Muscle layer of duodenum (tissue), 2 donors: Measurements from ENCODE around the gene CD38.
"Not testable (repeated sequence)": the region's sequence is repeated elsewhere in the genome, so short reads cannot be mapped to it uniquely, and the experiment has no call there.

Source experiments
- H3K27ac ChIP-seq: one replicate; pipeline ENCODE4 v1.7.0; 2013; ENCODE audit warnings: mild to moderate bottlenecking, low read length
- H3K27me3 ChIP-seq: one replicate; pipeline ENCODE4 v1.7.0; 2013; ENCODE audit warnings: low read depth, mild to moderate bottlenecking, control low read depth, low read length
- H3K36me3 ChIP-seq, 2 donors: one replicate each; pipeline ENCODE4 v1.7.0; 2013; ENCODE audit warnings: low read length in 2 of 2, control low read depth in 1 of 2, mild to moderate bottlenecking in 1 of 2; ENCODE audit not compliant: insufficient read depth in 2 of 2, control insufficient read depth in 1 of 2
- H3K4me1 ChIP-seq, 2 donors: one replicate each; pipeline ENCODE4 v1.7.0; 2013; ENCODE audit warnings: low read length in 2 of 2, mild to moderate bottlenecking in 2 of 2, control low read depth in 1 of 2, moderate library complexity in 1 of 2; ENCODE audit not compliant: insufficient read depth in 2 of 2, control insufficient read depth in 1 of 2
- H3K4me3 ChIP-seq, 2 donors: one replicate each; pipeline ENCODE4 v1.7.0; 2013; ENCODE audit warnings: low read length in 2 of 2, low read depth in 1 of 2, mild to moderate bottlenecking in 1 of 2
- H3K9me3 ChIP-seq, 2 donors: one replicate each; pipeline ENCODE4 v1.7.0; 2013; ENCODE audit warnings: low read length in 2 of 2, control low read depth in 1 of 2, mild to moderate bottlenecking in 1 of 2; ENCODE audit not compliant: control insufficient read depth in 1 of 2
- donor health status: healthy.

The CD38 gene

GRCh38 chr4:15746110-15746509 lies 32.0 kb upstream of the CD38 start:
- no peak overlapping the region for H3K27ac ChIP-seq
- no peaks in the 10 kb centered on the region for H3K9me3 ChIP-seq
- H3K4me3 ChIP-seq = no peak overlapping the region
- no peaks in the 10 kb centered on the region for H3K36me3 ChIP-seq
- H3K4me1 ChIP-seq = no peaks in the 10 kb centered on the region
- H3K27me3 ChIP-seq = no peaks in the 10 kb centered on the region

- Histone ChIP-seq H3K27me3 (no peaks in the 10 kb centered on the region), H3K9me3 (no peaks in the 10 kb centered on the region), H3K4me3 (no peak overlapping the region), H3K4me1 (no peaks in the 10 kb centered on the region), H3K36me3 (no peaks in the 10 kb centered on the region), H3K27ac (no peak overlapping the region)
Measured at GRCh38 chr4:15749001-15749400, 29.1 kb upstream of the CD38 start.

- Histone ChIP-seq H3K27ac (no peak overlapping the region), H3K36me3 (no peaks in the 10 kb centered on the region), H3K4me3 (no peak overlapping the region), H3K4me1 (no peaks in the 10 kb centered on the region), H3K27me3 (no peaks in the 10 kb centered on the region), H3K9me3 (no peaks in the 10 kb centered on the region)
Measured at GRCh38 chr4:15751153-15751552, 27.0 kb upstream of the CD38 start.

GRCh38 chr4:15753081-15753480 lies 25.0 kb upstream of the CD38 start:
- no peaks in the 10 kb centered on the region for H3K36me3 ChIP-seq
- no peaks in the 10 kb centered on the region for H3K9me3 ChIP-seq
- no peak overlapping the region for H3K4me3 ChIP-seq
- H3K27me3 ChIP-seq = no peaks in the 10 kb centered on the region
- no peaks in the 10 kb centered on the region for H3K4me1 ChIP-seq
- H3K27ac ChIP-seq = no peak overlapping the region

- no peak overlapping the region for H3K27ac ChIP-seq
Measured at GRCh38 chr4:15753786-15754185, 24.3 kb upstream of the CD38 start.

DNA sequence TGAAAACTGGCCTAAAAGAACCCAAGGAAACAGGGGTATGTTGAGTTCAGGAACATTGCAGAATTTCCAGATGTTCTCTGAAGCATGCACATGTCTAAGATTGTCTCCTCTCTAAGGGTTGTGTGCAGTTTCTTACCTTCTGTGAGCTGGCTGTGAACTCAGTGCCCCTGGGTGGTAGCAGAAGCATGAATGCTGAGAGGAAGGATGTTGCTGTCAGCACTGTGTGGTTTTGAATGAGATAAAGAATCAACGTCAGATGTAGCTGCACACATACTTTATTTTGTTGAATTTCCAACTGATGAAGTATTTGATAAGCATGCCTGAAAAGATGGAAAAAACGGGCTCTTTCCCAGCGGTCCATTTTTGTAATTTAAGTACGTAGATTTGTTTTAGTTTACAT lies 23.8 kb upstream of the CD38 start:
- no peaks in the 10 kb centered on the region for H3K9me3 ChIP-seq
- no peak overlapping the region for H3K27ac ChIP-seq
- no peaks in the 10 kb centered on the region for H3K36me3 ChIP-seq
- no peaks in the 10 kb centered on the region for H3K4me1 ChIP-seq
- no peak overlapping the region for H3K4me3 ChIP-seq
- no peaks in the 10 kb centered on the region for H3K27me3 ChIP-seq

More at GRCh38 chr4:15753786-15754185, 24.3 kb upstream of the CD38 start:
- H3K27me3 ChIP-seq = no peaks in the 10 kb centered on the region
- no peaks in the 10 kb centered on the region for H3K4me1 ChIP-seq
- no peak overlapping the region for H3K4me3 ChIP-seq
- no peaks in the 10 kb centered on the region for H3K9me3 ChIP-seq
- H3K36me3 ChIP-seq = no peaks in the 10 kb centered on the region

DNA sequence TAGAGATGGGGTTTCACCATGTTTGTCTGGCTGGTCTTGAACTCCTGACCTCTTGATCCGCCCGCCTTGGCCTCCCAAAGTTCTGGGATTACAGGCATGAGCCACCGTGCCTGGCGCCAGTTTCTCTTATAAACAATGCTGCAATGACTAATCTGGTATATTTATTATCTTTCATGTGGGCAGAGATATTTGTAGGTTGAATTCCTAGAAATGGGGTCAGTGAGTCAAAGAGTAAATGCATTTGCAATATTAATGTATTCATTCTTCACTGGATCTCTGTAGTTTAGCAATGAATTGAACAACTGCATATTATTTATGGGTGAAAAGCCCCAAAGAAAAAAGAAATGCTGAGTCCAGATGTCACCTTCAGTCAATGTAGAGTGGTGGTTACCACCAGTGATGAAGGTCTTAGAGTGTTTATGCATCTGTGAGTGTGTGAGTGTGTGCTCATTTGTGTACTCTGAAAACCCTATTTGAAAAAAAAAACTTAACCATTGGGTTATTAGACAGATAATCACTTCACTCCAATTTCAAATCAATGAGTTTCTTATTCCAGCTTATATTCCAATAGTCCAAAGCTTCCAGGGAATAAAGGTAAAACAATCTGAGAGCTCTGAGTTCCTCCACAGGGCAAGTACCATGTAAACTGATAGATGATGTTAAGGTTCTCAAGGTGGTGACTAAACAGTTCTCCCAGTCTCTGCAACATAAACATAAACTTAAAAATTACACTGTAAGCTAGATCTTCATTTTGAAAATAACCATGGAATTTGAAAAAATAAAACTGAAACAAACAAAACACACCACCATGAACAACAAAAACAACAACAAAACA lies 22.6 kb upstream of the CD38 start:
- H3K9me3 ChIP-seq = no peaks in the 10 kb centered on the region
- no peak overlapping the region for H3K27ac ChIP-seq
- H3K4me1 ChIP-seq = no peaks in the 10 kb centered on the region
- no peaks in the 10 kb centered on the region for H3K36me3 ChIP-seq
- no peak overlapping the region for H3K4me3 ChIP-seq
- no peaks in the 10 kb centered on the region for H3K27me3 ChIP-seq

DNA sequence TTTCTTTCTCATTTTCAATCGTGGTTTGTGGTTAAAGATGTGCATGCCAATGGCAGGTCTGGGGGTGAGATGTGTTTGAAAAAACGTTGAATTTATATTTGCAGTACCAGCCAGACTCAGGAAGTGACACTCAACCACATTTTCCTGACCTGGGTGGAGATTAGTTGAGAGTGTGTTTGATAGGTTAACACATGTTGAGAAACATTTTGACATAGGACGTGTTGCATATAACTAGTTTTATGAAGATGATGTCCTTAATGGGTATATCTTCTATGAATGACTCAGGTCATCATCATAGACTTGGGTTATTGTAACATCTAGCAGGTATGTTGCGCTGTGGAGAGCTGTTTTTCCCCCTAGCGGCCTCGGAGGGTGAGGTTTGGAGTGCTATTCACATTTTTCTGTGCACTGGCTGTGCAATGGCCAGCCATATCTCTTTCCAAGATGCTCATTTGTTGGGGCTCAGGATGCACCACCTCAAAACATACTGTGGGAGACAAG lies 21.7 kb upstream of the CD38 start:
- Histone ChIP-seq H3K27me3 (no peaks in the 10 kb centered on the region), H3K36me3 (no peaks in the 10 kb centered on the region), H3K9me3 (no peaks in the 10 kb centered on the region), H3K4me1 (no peaks in the 10 kb centered on the region), H3K27ac (no peak overlapping the region), H3K4me3 (no peak overlapping the region)

- H3K4me3 ChIP-seq = no peak overlapping the region
- H3K9me3 ChIP-seq = no peaks in the 10 kb centered on the region
- no peak overlapping the region for H3K27ac ChIP-seq
- H3K36me3 ChIP-seq = no peaks in the 10 kb centered on the region
- no peaks in the 10 kb centered on the region for H3K4me1 ChIP-seq
- H3K27me3 ChIP-seq = no peaks in the 10 kb centered on the region
Measured at GRCh38 chr4:15757054-15757453, 21.1 kb upstream of the CD38 start.

DNA sequence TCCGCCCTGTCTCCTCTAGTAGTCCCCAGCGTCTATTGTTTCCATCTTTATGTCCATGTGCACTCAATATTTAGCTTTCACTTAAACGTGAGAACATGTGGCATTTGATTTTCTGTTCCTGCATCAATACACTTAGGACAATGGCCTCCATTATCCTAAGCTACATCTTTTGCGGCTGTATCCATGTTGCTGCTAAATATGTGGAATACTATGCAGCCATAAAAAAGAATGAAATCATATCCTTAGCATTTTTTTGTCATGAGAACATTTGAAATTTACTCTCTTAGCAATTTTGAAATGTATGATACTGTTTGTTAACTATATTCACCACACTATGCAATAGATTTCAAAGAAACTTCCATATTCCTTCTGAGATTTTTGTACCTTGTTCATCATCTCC lies 19.8 kb upstream of the CD38 start:
- Histone ChIP-seq H3K4me3 (no peak overlapping the region), H3K36me3 (no peaks in the 10 kb centered on the region), H3K27me3 (no peaks in the 10 kb centered on the region), H3K9me3 (no peaks in the 10 kb centered on the region), H3K4me1 (no peaks in the 10 kb centered on the region), H3K27ac (no peak overlapping the region)

DNA sequence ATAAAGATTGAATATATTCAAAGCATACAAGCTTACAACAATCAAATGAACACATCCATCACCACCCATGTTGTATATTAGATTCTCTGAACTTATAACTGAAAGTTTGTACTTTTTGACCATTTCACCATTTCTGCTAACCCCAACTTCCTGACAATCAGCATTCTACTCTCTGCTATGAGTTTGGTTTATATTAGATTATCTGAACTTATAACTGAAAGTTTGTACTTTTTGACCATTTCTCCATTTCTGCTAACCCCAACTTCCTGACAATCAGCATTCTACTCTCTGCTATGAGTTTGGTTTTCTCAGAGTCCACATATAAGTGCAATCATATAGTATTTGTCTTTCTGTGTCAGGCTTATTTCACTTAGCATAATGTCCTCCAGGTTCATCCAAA lies 15.7 kb upstream of the CD38 start:
- not testable (repeated sequence) for H3K4me1 ChIP-seq, H3K27ac ChIP-seq, H3K36me3 ChIP-seq, H3K27me3 ChIP-seq, H3K4me3 ChIP-seq, H3K9me3 ChIP-seq

DNA sequence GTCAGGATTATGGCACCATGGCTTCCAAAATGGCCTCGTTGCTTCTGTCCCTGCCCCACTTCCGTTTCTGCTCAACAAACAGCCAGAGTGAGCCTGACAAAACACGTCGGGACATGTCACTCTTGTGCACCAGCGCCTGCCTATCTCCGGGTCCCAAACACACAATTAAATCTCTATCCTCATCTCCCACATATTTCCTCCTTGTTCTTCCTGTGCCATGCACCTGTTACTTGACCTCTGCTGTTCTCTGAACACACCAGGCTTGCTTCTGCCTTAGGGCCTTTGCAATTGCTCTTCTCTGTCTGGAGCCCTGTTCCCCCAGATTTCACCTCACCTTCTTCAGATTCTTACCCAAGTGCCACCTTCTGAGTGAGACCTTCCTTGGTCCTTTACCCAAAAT lies 12.7 kb upstream of the CD38 start:
- no peak overlapping the region for H3K27ac ChIP-seq
- no peaks in the 10 kb centered on the region for H3K27me3 ChIP-seq
- no peak overlapping the region for H3K4me3 ChIP-seq
- no peaks in the 10 kb centered on the region for H3K4me1 ChIP-seq
- no peaks in the 10 kb centered on the region for H3K9me3 ChIP-seq
- H3K36me3 ChIP-seq = no peaks in the 10 kb centered on the region
